Astrocyte of the hippocampus (primary cell): ENCODE data around the gene IFNE.
A peak's percentile ranks its signal among the peaks of the same experiment; 100 is the strongest.
"Not testable (repeated sequence)": the region's sequence is repeated elsewhere in the genome, so short reads cannot be mapped to it uniquely, and the experiment has no call there.

Source experiments
- DNase-seq: peaks from one replicate; pipeline ENCODE4 v3.0.0; 2011; ENCODE audit warnings: low read depth, low spot score

Gene IFNE

GRCh38 chr9:21499912-21500311, 17.8 kb upstream of the IFNE start:
- DNase-seq: no peak

- no peak for DNase-seq
Measured at GRCh38 chr9:21491756-21492155, 9.6 kb upstream of the IFNE start.

DNA sequence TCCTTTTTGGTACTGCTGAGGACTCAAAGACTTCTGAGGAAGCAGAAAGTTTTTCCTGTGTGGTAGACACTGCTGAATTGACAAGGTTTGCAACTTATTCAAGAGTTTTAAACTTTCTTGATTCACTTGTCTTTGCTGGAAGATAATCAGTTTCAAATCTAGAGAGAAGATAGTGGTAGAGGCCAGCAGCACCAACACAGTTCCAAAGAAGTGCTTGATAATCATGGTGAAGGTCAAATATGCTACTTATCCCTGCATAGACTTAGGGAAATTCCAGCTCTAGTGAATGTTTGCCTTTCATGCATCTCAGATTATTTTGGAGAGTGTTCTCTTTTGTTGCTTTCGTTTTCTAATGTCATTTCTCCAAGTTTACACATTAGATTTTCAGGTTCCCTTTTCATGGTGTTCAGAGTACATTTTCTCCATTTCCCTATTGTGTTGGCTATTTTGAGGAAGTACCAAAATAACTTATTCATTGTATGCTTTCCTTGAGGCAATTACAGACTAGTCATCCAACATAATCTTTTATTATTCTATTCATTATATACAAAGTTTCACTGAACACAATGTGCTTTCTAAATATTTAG, 550 bp downstream of the IFNE start:
- no peak for DNase-seq

GRCh38 chr9:21479152-21479702, 2.9 kb downstream of the IFNE start:
- no peak for DNase-seq

DNA sequence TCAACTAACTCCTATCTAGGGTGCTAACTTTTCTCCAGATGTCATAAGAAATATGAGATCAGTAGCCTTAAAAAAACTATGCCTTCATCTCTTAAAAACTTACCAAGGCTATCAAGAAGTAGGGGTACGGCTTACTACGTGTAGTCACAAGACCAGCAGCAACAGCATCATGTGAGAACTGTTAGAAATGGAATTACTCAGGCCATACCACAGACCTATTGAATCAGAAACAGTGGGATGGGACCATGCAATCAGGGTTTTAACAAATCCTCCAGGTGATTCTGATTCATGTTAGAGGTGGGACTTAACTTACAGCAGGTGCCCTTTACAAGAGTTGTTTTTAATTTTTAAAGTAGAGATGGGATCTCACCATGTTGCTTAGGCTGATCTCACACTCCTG, 4.6 kb downstream of the IFNE start:
- DNase-seq: no peak

DNA sequence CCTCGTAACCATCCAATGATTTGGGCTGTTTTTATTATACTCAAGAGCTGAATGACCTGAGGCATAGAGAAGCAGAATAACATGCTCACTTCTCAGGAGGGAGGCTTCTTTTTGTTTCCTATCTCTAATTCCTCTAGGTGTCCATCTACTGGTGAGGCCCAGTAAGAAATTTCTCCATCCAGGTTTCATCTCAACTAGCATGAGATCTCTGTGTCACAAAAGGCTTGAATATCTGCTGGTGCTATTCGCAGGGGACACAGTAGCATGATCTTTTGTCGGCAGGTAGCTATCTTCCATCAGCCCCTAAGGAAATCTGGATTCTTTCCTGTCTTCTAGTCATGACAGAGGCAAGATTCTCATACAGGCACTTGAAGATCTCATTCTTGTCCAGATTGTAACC, 8.9 kb downstream of the IFNE start:
- DNase-seq: no peak

GRCh38 chr9:21470126-21470525, 12.0 kb downstream of the IFNE start:
- DNase-seq: no peak

DNA sequence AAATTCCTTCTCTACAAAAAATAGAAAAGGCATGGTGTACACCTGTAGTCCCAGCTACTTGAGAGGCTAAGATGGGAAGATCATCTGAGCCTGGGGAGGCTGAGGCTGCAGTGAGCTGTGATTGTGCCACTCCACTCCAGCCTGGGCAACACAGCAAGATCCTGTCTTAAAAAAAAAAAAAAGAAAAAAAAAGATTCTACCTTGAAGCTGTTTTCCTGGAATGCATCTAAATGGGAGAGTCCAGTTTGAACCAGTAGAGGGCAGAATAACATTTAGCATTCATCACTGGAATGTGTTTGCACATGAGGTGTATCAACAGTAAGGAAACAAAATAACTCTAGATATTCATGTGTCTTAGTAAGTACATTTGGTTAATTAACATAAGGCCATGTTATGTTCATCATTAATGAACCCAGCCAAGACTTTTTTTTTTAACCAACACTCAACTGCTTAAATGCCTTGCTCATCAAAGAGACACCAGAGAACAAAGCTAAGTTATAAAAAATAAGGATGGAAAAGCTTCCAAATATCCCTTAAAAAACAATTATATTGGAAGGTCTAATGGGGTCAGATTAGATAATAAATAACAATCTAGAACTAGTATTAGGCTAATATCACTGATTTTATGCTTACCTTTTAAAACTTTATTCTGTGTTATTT, 16.1 kb downstream of the IFNE start:
- DNase-seq: peak; percentile 81

- no peak for DNase-seq
Measured at GRCh38 chr9:21465138-21465537, 17.0 kb downstream of the IFNE start.

GRCh38 chr9:21461377-21461776, 20.7 kb downstream of the IFNE start:
- no peak for DNase-seq

GRCh38 chr9:21455320-21455719, 26.8 kb downstream of the IFNE start:
- no peak for DNase-seq

- DNase-seq: no peak
Measured at GRCh38 chr9:21454149-21454548, 28.0 kb downstream of the IFNE start.

GRCh38 chr9:21452681-21453080, 29.4 kb downstream of the IFNE start:
- no peak for DNase-seq

DNA sequence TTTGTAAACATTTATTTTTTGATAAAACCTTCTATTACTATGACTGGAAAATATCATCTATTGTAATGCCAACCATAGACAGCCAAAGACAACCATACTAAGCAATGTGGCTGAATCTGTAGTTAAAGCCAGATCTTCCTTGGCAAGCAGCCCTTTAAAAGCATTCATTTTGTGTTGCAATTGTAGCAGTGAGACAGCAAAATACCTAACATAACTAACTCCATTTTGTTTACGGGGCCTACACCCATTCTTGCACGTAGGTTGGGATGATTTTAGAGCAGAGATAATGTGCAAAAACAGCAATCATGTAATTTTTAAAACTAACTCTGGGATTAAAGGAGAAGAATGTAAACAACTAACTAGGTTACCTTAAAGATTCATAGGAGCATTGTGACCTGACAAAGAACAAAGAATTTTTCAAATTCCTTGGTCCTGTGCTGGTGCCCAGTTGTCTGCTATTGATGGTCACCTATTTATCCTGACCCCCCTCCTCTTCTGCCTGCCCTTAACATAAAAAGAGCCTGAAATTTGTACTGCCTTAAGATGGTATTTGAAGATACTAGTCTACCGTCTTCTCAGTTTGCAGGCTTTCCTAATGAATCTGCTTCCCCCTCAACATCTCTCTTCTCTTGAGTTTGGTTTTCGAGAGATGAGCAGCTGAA, 31.2 kb downstream of the IFNE start:
- no peak for DNase-seq

GRCh38 chr9:21449312-21449711, 32.8 kb downstream of the IFNE start:
- DNase-seq: not testable (repeated sequence)

- no peak for DNase-seq
Measured at GRCh38 chr9:21443849-21444625, 38.1 kb downstream of the IFNE start.

- DNase-seq: no peak
Measured at GRCh38 chr9:21440139-21440538, 42.0 kb downstream of the IFNE start, which contains the start of gene IFNA1. Gene IFNA1, plus strand, starts transcription at chr9:21440439. Its CDS starts 69 bp downstream, at chr9:21440508.

DNA sequence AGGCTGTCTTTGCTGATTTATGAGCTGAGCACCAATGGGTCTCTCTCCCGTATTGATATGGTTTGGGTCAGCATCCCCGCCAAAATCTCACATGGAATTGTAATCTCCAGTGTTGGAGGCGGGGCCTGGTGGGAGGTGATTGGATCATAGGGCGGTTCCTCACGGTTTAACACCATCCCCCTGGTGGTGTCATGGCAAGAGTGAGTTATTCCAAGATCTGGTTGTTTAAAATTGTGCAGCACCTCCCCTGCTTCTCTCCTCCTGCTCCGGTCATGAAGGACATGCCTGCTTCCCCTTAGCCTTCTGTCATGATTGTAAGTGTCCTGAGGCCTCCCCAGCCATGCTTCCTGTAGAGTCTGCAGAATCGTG, 47.1 kb downstream of the IFNE start:
- DNase-seq: not testable (repeated sequence)

- peak; percentile 78 for DNase-seq
Measured at GRCh38 chr9:21434202-21435014, 47.7 kb downstream of the IFNE start.

DNA sequence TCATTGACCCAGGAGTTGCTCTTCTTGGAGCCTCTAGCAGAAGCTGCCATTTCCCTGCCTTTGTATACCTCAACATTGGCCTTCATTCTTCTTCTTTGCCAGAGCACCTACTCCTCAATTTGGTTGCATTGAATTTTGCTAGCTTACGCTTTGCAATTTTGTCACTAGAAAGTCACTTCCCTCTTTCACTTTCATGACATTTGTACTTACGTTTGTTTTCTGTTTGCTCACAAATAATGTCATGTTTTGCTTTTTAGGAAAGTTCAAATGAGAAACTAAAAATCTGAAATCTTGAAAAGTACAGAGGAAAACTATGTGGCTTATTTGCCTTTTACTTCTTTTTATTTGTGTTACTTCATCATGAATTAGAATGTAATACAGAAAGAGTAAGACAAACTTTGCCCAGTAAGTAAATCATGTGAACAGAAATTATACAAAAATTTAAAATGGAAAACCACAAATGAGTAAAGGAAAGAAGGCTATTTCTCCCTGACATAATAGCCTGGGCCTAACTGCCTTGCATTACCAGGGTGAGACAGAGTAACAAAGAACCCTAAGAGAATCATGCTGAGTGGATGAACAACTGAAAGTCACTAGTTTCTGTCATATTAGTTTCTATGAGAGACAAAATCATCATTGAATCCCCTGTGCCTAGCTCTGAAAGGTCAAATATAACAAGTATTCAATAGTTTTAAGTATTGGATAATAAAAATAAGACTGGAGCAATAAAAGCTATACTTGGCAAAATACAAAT, 49.3 kb downstream of the IFNE start:
- DNase-seq: no peak
